Adrenal gland (tissue), 12 donors: ENCODE measurements around the gene NNAT. TPM values are rescaled to one million over a fixed set of nuclear protein-coding genes. Genes with fewer than 3 reads are reported as not detected.

Experiments
- DNase-seq, 7 donors: peaks; one replicate each; pipeline ENCODE4 v3.0.0-alpha.2; 2019 to 2020
- H3K27ac ChIP-seq, 5 donors: fragments of 200-600 bp; sonication (generic) in 4 of 5; 1 replicate in 3 of 5; 2 replicates in 2 of 5; pipeline versions ENCODE4 v1.5.1 to v1.8.0; 2016 to 2020; ENCODE audit warnings: mild to moderate bottlenecking in 1 of 5
- H3K27me3 ChIP-seq: fragments of 200-600 bp; 2 replicates; pipeline ENCODE4 v1.8.0; 2021
- H3K36me3 ChIP-seq, 2 donors: fragments of 200-600 bp; replicated peaks in 1 of 2; 1 replicate in 1 of 2; 2 replicates in 1 of 2; pipeline versions ENCODE4 v1.5.1 to v1.8.0; 2018 to 2022
- H3K4me1 ChIP-seq, 2 donors: fragments of 200-600 bp; replicated peaks in 1 of 2; 1 replicate in 1 of 2; 2 replicates in 1 of 2; pipeline versions ENCODE4 v1.5.1 to v1.8.0; 2018 to 2021
- H3K4me3 ChIP-seq, 4 donors: fragments of 200-600 bp; sonication (generic) in 3 of 4; one replicate each; pipeline ENCODE4 v1.5.1; 2016 to 2018
- H3K9me3 ChIP-seq, 3 donors: fragments of 200-600 bp; sonication (generic) in 1 of 3; replicated peaks in 1 of 3; 1 replicate in 2 of 3; 2 replicates in 1 of 3; pipeline versions ENCODE4 v1.5.1 to v1.8.0; 2016 to 2021
- POLR2A ChIP-seq, 2 donors: fragments of 450-650 bp; IDR thresholded peaks; one replicate each; pipeline ENCODE4 v1.6.1; 2017; ENCODE audit warnings: antibody characterized with exemption in 2 of 2, mild to moderate bottlenecking in 2 of 2, moderate library complexity in 1 of 2
- WGBS, 4 donors: extraction: QIAGEN DNeasy Blood & Tissue Kit in 2 of 4; methylation state at CpG; one replicate each; pipeline versions ENCODE4 v1.1.5 to v1.1.7; 2013 to 2017; 5-methylcytosine and 5-hydroxymethylcytosine counted together
- intact Hi-C, 2 donors: fragments of 100-400 bp; cut with DNase I; formaldehyde crosslinking; loops; one replicate each; pipeline versions ENCODE4 v1.14.1 to v1.15.0; 2022 to 2023
- polyA plus RNA-seq, 3 donors: library from polyadenylated mRNA; stranded (reverse); fragments of 200-250 nt in 2 of 3; fragments of 350-450 nt in 1 of 3; fragmentation: Illumina TruSeq in 1 of 3; extraction: RNeasy Lipid Tissue Mini Kit (QIAGEN cat#74804) in 1 of 3; gene quantifications; one replicate each; pipeline ENCODE4 v1.2.3, GENCODE V29; 2013 to 2014
- total RNA-seq, 9 donors: library from RNA; depleted of rRNA in 4 of 9; stranded (reverse); fragments of >200 nt in 4 of 9; fragments of 120-200 nt in 1 of 9; fragmentation: NEBNext Ultra II Directional in 1 of 9; extraction: Animal tissue kit (Norgen Biotek cat#: 25700) in 1 of 9; gene quantifications; one replicate each; pipeline versions ENCODE4 v1.1.0 to v1.2.4, GENCODE V29; 2013 to 2023
- TF ChIP-seq, protein P1 (sequence below), 6 experiments: fragments of 450-650 bp in 4 of 6; fragments of 200-600 bp in 2 of 6; sonication (generic) in 1 of 6; IDR thresholded peaks; 1 replicate in 5 of 6; 2 replicates in 1 of 6; pipeline versions ENCODE4 v1.5.1 to v1.8.0; 2016 to 2021; ENCODE audit warnings: antibody characterized with exemption in 6 of 6, mild to moderate bottlenecking in 2 of 6, moderate library complexity in 1 of 6
- donor health status: healthy with polysubstance abuse.
- donor health status: Bipolar disorder and iron deficiency.
- donor health status: DM: yes; HTN: yes; CAD: no.
- donor health status: DM: no; HTN: no; CAD: no.
- donor health status: DM: no; HTN: no; CAD: no.
- donor health status: DM: yes; HTN: yes; CAD: no.

Gene NNAT
- total and polyA plus RNA-seq, 12 donors, result 0.22 to 23.5 (median 6.7) TPM; not detected in 2

DNA sequence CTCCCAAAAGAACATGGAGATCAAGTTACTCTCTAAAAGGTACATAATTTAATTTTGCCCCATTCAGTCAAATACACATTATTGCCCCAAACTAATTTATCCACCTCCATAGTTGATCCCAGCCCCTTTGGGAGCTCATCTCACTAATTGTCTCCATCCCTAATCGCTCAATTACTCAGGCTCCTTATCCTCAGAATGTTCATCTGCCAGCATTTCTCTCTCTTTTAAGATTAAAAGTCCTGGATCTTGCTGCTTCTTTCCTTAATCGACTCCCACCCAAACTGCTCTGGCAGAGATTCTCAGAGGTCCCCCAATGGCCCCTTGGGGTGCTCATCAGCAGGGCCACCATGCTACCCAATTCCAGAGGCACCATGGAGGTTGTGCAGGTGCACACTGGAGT lies 18.4 kb upstream of the NNAT start:
- no peak for TF ChIP-seq POLR2A (IDR thresholded peaks at IDR 0.05)
- TF ChIP-seq, protein P1, sequence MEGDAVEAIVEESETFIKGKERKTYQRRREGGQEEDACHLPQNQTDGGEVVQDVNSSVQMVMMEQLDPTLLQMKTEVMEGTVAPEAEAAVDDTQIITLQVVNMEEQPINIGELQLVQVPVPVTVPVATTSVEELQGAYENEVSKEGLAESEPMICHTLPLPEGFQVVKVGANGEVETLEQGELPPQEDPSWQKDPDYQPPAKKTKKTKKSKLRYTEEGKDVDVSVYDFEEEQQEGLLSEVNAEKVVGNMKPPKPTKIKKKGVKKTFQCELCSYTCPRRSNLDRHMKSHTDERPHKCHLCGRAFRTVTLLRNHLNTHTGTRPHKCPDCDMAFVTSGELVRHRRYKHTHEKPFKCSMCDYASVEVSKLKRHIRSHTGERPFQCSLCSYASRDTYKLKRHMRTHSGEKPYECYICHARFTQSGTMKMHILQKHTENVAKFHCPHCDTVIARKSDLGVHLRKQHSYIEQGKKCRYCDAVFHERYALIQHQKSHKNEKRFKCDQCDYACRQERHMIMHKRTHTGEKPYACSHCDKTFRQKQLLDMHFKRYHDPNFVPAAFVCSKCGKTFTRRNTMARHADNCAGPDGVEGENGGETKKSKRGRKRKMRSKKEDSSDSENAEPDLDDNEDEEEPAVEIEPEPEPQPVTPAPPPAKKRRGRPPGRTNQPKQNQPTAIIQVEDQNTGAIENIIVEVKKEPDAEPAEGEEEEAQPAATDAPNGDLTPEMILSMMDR (IDR thresholded peaks at IDR 0.05), result no peak
- no peaks in the 10 kb centered on the region for H3K27me3 ChIP-seq
- 84 to 92% (median 88%) methylated on average over 2 of the region's 2 CpGs for WGBS, 4 donors

DNA sequence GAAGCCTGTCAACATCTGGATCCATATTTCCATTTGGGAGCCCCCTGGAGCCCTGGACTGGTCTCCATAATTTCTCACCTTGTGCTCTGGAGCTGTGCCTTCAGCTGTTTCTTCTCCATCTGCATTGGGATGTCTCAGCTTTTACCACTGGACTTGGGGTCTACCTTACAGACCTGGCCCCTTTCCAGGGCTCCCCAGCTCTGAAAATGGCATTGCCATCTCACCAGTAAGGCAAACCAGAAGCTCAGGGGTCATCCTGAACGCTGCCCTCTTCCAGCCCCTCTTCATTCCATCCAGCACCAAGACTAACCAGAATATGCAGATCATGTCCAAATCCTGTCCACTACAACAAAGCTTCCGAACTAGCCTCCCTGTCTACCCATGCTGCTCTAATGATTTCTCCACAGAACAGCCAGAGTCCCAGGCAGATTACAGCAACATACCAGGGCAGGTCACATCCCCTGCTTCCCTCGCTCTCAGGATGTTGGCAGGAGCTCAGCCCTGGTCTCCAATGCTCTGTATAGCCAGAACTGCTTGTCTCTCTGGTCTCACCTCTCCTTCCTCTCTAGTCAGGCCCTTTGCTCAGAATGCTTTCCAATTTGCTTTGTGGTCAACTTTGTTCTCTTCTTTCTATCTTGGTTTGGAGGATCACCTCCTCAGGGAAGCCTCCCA lies 17.7 kb upstream of the NNAT start:
- peaks cover 0 to 5% of the 10 kb centered on the region in 2 donors for H3K36me3 ChIP-seq
- WGBS, 4 donors, result 77 to 92% (median 84%) methylated on average over 3 of the region's 3 CpGs
- intact Hi-C loops, result no loop called here

More for the DNA sequence above, 18.4 kb upstream of the NNAT start:
- DNase-seq, result no peak
- Histone ChIP-seq H3K36me3 (no peaks in the 10 kb centered on the region), H3K9me3 (no peaks in the 10 kb centered on the region), H3K27ac (no peak overlapping the region), H3K4me1 (no peaks in the 10 kb centered on the region), H3K4me3 (no peak overlapping the region)
- intact Hi-C loops, result no loop called here

GRCh38 chr20:37504404-37505096 lies 16.5 kb upstream of the NNAT start:
- Histone ChIP-seq H3K4me1 (no peaks in the 10 kb centered on the region), H3K4me3 (no peak overlapping the region), H3K27ac (no peak overlapping the region), H3K9me3 (no peaks in the 10 kb centered on the region), H3K36me3 (peaks cover 0 to 12% of the 10 kb centered on the region in 2 donors), H3K27me3 (no peaks in the 10 kb centered on the region)
- intact Hi-C loops, result no loop called here
- peak in 1 of 7 donors; percentile 45 for DNase-seq
- no peak for TF ChIP-seq POLR2A (IDR thresholded peaks at IDR 0.05)
- TF ChIP-seq, protein P1 (IDR thresholded peaks at IDR 0.05), result no peak
- WGBS, 4 donors, result 62 to 83% (median 67%) methylated on average over 3 of the region's 3 CpGs

More for the DNA sequence above, 17.7 kb upstream of the NNAT start:
- Histone ChIP-seq H3K27me3 (no peaks in the 10 kb centered on the region), H3K9me3 (no peaks in the 10 kb centered on the region), H3K27ac (no peak overlapping the region), H3K4me3 (no peak overlapping the region), H3K4me1 (no peaks in the 10 kb centered on the region)
- TF ChIP-seq POLR2A (IDR thresholded peaks at IDR 0.05), result no peak
- TF ChIP-seq, protein P1 (IDR thresholded peaks at IDR 0.05), result no peak
- DNase-seq, result peak in 1 of 7 donors; percentile 53

- TF ChIP-seq, protein P1 (IDR thresholded peaks at IDR 0.05), result no peak
- no peak for TF ChIP-seq POLR2A (IDR thresholded peaks at IDR 0.05)
- Histone ChIP-seq H3K9me3 (no peaks in the 10 kb centered on the region), H3K4me3 (no peak overlapping the region), H3K27ac (no peak overlapping the region), H3K36me3 (peaks cover 0 to 12% of the 10 kb centered on the region in 2 donors), H3K27me3 (no peaks in the 10 kb centered on the region), H3K4me1 (no peaks in the 10 kb centered on the region)
- peak in 1 of 7 donors; percentile 45 for DNase-seq
- WGBS, 4 donors, result 85 to 92% (median 87%) methylated on average over 7 of the region's 7 CpGs
- intact Hi-C loops, result no loop called here
Observed at GRCh38 chr20:37505263-37506151, 15.5 kb upstream of the NNAT start.
